Measurements from ENCODE around the gene RPL4. TPM values are rescaled to one million over a fixed set of nuclear protein-coding genes. Genes with fewer than 3 reads are reported as not detected.

RPL4 gene
- total and polyA plus RNA-seq, 9 of the 15 experiments (the other 6 are each of a cell fraction or from before 2014, with no cell fraction given): 2,055 to 7,760 (median 5,069) TPM

DNA sequence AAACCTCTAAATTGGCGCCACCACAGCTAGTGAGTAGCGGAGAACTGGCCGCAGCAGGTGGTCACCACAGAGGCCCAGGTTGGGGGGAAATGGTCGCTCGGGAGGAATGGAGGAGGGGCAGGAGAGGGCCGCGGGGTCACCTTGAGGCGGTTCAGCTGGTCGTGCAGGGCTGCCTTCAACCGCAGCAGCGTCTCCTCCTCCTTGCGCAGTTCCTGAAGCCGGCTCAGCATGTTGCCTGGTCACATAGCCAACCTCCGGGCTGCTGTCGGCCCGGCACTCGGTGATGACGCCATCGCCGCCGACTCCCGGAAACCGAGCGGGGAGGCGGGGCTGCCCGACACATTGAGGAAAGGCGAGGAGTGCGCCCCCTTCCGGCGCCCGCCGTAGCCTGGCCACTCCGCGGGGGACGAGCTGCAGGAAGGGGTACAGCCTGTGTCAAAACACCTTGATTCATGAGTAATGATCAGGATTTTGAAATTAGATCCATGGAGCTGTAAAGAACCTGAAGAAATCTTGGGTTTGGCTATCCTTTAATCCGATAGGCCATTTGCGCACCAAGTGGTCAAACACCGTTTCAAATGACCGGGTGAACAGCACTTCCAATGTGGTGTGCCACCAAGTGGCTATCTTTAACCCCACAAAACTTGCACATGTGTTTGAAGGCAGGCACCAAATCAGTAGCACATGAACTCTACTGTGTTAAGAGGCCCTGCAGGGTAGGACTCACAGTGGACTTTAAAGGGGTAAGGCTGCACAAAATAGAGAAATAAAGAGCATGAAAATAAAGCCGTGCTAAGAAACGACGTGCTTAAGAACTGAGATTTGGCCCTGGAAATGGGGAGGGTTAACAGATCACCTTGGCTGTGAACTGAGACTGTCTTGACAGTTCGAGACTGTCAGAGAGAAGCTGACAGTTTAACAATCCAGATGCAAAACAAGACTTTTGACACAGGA lies 6.9 kb downstream of the RPL4 start, which contains the start of gene SNAPC5 (continued):
- TF ChIP-seq BDP1 (IDR thresholded peaks at IDR 0.05; ENCODE audit: insufficient read depth, insufficient read length) (no peak), EP400 (IDR thresholded peaks at IDR 0.05) (peak; percentile 92), ZBTB2 (IDR thresholded peaks at IDR 0.05) (no peak; the same call in 1 of the 2 replicates), LCOR (CRISPR knock-in tag; IDR thresholded peaks at IDR 0.05) (peak; percentile 88), CTBP1 (IDR thresholded peaks at IDR 0.05; ENCODE audit: borderline replicate concordance) (peak; percentile 82), SOX6 (IDR thresholded peaks at IDR 0.05) (peak; percentile 70), TGIF2 (CRISPR knock-in tag; IDR thresholded peaks at IDR 0.05) (no peak), BRCA1 (IDR thresholded peaks at IDR 0.05) (no peak), BRCA1 (CRISPR knock-in tag; IDR thresholded peaks at IDR 0.05) (no peak), CSDE1 (IDR thresholded peaks at IDR 0.05) (peak in 1 of 2 experiments; percentile 16; a peak in 1 of 4 replicates), CBX5 (IDR thresholded peaks at IDR 0.05; ENCODE audit: borderline replicate concordance, low read depth) (no peak; the same call in 1 of the 2 replicates), NFATC3 (IDR thresholded peaks at IDR 0.05) (no peak), SMAD3 (CRISPR knock-in tag; conservative IDR thresholded peaks at IDR 0.05) (0 out of 2 replicates have a peak, but pooled peaks have one; percentile 22), ASH1L (IDR thresholded peaks at IDR 0.05; ENCODE audit: borderline replicate concordance, low read depth, partially characterized antibody) (no peak), SRSF1 (IDR thresholded peaks at IDR 0.05; ENCODE audit: low read depth, low read length) (no peak), MAFF (IDR thresholded peaks at IDR 0.05; ENCODE audit: low read length) (no peak), NR2C1 (IDR thresholded peaks at IDR 0.05) (no peak), NR2C1 (tag; IDR thresholded peaks at IDR 0.05) (peak; percentile 30; the same call in 1 of the 2 replicates), POLR2A (conservative IDR thresholded peaks at IDR 0.05) (peak; percentile 87), ETS2 (tag; IDR thresholded peaks at IDR 0.05; ENCODE audit: borderline replicate concordance, poor library complexity, severe bottlenecking) (no peak), TAF9B (IDR thresholded peaks at IDR 0.05; ENCODE audit: partially characterized antibody) (peak; percentile 68), PHTF2 (CRISPR knock-in tag; IDR thresholded peaks at IDR 0.05) (no peak), ZNF384 (IDR thresholded peaks at IDR 0.05; ENCODE audit: low read depth, low read length) (no peak), CEBPB (tag; IDR thresholded peaks at IDR 0.05) (peak; percentile 71; the same call in 1 of the 2 replicates), XRCC4 (IDR thresholded peaks at IDR 0.05; ENCODE audit: extremely low read depth, insufficient read depth, insufficient read length) (no peak)
- TF ChIP-seq, protein P1, sequence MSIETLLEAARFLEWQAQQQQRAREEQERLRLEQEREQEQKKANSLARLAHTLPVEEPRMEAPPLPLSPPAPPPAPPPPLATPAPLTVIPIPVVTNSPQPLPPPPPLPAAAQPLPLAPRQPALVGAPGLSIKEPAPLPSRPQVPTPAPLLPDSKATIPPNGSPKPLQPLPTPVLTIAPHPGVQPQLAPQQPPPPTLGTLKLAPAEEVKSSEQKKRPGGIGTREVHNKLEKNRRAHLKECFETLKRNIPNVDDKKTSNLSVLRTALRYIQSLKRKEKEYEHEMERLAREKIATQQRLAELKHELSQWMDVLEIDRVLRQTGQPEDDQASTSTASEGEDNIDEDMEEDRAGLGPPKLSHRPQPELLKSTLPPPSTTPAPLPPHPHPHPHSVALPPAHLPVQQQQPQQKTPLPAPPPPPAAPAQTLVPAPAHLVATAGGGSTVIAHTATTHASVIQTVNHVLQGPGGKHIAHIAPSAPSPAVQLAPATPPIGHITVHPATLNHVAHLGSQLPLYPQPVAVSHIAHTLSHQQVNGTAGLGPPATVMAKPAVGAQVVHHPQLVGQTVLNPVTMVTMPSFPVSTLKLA (conservative IDR thresholded peaks at IDR 0.05): peak; percentile 88 to 95
- TF ChIP-seq, protein P2, sequence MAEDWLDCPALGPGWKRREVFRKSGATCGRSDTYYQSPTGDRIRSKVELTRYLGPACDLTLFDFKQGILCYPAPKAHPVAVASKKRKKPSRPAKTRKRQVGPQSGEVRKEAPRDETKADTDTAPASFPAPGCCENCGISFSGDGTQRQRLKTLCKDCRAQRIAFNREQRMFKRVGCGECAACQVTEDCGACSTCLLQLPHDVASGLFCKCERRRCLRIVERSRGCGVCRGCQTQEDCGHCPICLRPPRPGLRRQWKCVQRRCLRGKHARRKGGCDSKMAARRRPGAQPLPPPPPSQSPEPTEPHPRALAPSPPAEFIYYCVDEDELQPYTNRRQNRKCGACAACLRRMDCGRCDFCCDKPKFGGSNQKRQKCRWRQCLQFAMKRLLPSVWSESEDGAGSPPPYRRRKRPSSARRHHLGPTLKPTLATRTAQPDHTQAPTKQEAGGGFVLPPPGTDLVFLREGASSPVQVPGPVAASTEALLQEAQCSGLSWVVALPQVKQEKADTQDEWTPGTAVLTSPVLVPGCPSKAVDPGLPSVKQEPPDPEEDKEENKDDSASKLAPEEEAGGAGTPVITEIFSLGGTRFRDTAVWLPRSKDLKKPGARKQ (CRISPR knock-in tag; IDR thresholded peaks at IDR 0.05): no peak
